Lung microvascular endothelial cell (primary cell): ENCODE measurements around the gene C1orf159. TPM values are rescaled to one million over a fixed set of nuclear protein-coding genes. Genes with fewer than 3 reads are reported as not detected.

Experiments
- DNase-seq, 2 donors: peaks; one replicate each; pipeline versions ENCODE4 v3.0.0 to v3.0.0-alpha.2; 2010; ENCODE audit warnings: low read depth in 2 of 2
- total RNA-seq: library from RNA; depleted of rRNA; stranded (reverse); fragments of >200 nt; gene quantifications from 2 replicates; pipeline ENCODE4 v1.2.1, GENCODE V29; 2014

The C1orf159 gene
- total RNA-seq, 1 donor from 2014 or later = 4.8 TPM

- no peak for DNase-seq
Observed at GRCh38 chr1:1054971-1055370, 60.9 kb downstream of the C1orf159 start.

- DNase-seq = no peak
Observed at GRCh38 chr1:1054099-1054700, 61.7 kb downstream of the C1orf159 start.

GRCh38 chr1:1053682-1054081, 62.2 kb downstream of the C1orf159 start:
- no peak for DNase-seq

- DNase-seq = no peak
Observed at GRCh38 chr1:1053022-1053421, 62.9 kb downstream of the C1orf159 start.

- DNase-seq = no peak
Observed at GRCh38 chr1:1052003-1052840, 63.7 kb downstream of the C1orf159 start.

GRCh38 chr1:1051127-1051810, 64.6 kb downstream of the C1orf159 start:
- no peak for DNase-seq

GRCh38 chr1:1050577-1051052, 65.3 kb downstream of the C1orf159 start:
- DNase-seq = peak in 1 of 2 donors; percentile 53

- DNase-seq = no peak
Observed at GRCh38 chr1:1049318-1050165, 66.3 kb downstream of the C1orf159 start.

- no peak for DNase-seq
Observed at GRCh38 chr1:1048765-1049164, 67.1 kb downstream of the C1orf159 start.

GRCh38 chr1:1047963-1048362, 67.9 kb downstream of the C1orf159 start:
- DNase-seq = no peak

GRCh38 chr1:1047407-1047806, 68.5 kb downstream of the C1orf159 start:
- DNase-seq = no peak

GRCh38 chr1:1046767-1047166, 69.1 kb downstream of the C1orf159 start:
- no peak for DNase-seq

GRCh38 chr1:1046243-1046642, 69.6 kb downstream of the C1orf159 start:
- no peak for DNase-seq

GRCh38 chr1:1045129-1045528, 70.8 kb downstream of the C1orf159 start:
- no peak for DNase-seq

- no peak for DNase-seq
Observed at GRCh38 chr1:1044455-1045078, 71.3 kb downstream of the C1orf159 start.

GRCh38 chr1:1043921-1044320, 72.0 kb downstream of the C1orf159 start:
- DNase-seq = no peak

- no peak for DNase-seq
Observed at GRCh38 chr1:1043411-1043810, 72.5 kb downstream of the C1orf159 start.

- no peak for DNase-seq
Observed at GRCh38 chr1:1042835-1043234, 73.1 kb downstream of the C1orf159 start.

GRCh38 chr1:1041873-1042272, 74.0 kb downstream of the C1orf159 start:
- DNase-seq = no peak

GRCh38 chr1:1041092-1041523, 74.8 kb downstream of the C1orf159 start:
- no peak for DNase-seq
